Naive thymus-derived CD4-positive, alpha-beta T cell (primary cell): Measurements from ENCODE around the gene FAM136A. TPM values are rescaled to one million over a fixed set of nuclear protein-coding genes. Genes with fewer than 3 reads are reported as not detected.
A peak's percentile ranks its signal among the peaks of the same experiment; 100 is the strongest.

Experiments used
- ATAC-seq: fragments of 150-1000 bp; cut with Tn5 transposase; 2 replicates; pipeline ENCODE4 v1.10.0; 2021; ENCODE audit warnings: mild to moderate bottlenecking, moderate library complexity
- CTCF ChIA-PET: fragments of 350-600 bp; sonication (Branson Sonifier 250); formaldehyde crosslinking; loops from one replicate; lab custom pipeline; 2021; ENCODE audit warnings: antibody characterized with exemption; lab: Charles Lee
- POLR2A ChIA-PET: fragments of 350-600 bp; sonication (Branson Sonifier 250); formaldehyde crosslinking; loops from one replicate; lab custom pipeline; 2021; ENCODE audit warnings: antibody characterized with exemption, inconsistent platforms; lab: Charles Lee
- DNase-seq, 9 donors: peaks; one replicate each; pipeline versions ENCODE4 v3.0.0 to v3.0.0-alpha.2; 2020 to 2022; ENCODE audit warnings: mixed read lengths in 1 of 9
- H3K27ac ChIP-seq: one replicate; pipeline ENCODE4 v1.7.0; 2013; ENCODE audit warnings: mild to moderate bottlenecking, low read depth, low read length, moderate library complexity
- H3K27me3 ChIP-seq, 2 donors: one replicate each; pipeline ENCODE4 v1.7.0; 2013; ENCODE audit warnings: low read length in 2 of 2, mild to moderate bottlenecking in 2 of 2, moderate library complexity in 2 of 2; ENCODE audit not compliant: control insufficient read depth in 2 of 2, insufficient read depth in 2 of 2
- H3K36me3 ChIP-seq, 3 experiments: 1 replicate in 2 of 3; 2 replicates in 1 of 3; pipeline ENCODE4 v1.7.0; 2013; ENCODE audit warnings: low read length in 3 of 3, mild to moderate bottlenecking in 3 of 3, moderate library complexity in 1 of 3; ENCODE audit not compliant: insufficient read depth in 3 of 3, control insufficient read depth in 2 of 3
- H3K4me1 ChIP-seq, 2 donors: one replicate each; pipeline ENCODE4 v1.7.0; 2013; ENCODE audit warnings: low read length in 2 of 2, mild to moderate bottlenecking in 2 of 2, moderate library complexity in 1 of 2; ENCODE audit not compliant: control insufficient read depth in 2 of 2, insufficient read depth in 2 of 2
- H3K4me3 ChIP-seq: 2 replicates; pipeline ENCODE4 v1.7.0; 2013; ENCODE audit warnings: mild to moderate bottlenecking, low read length
- H3K9me3 ChIP-seq, 3 experiments: 1 replicate in 2 of 3; 2 replicates in 1 of 3; pipeline ENCODE4 v1.7.0; 2013; ENCODE audit warnings: low read length in 3 of 3; ENCODE audit not compliant: control insufficient read depth in 2 of 3
- H3K27ac Mint-ChIP-seq, 9 donors: one replicate each; pipeline ENCODE4 v1.8.0; 2020 to 2022; ENCODE audit warnings: mixed read lengths in 9 of 9, mild to moderate bottlenecking in 8 of 9, moderate library complexity in 5 of 9, inconsistent platforms in 2 of 9
- H3K27me3 Mint-ChIP-seq, 5 donors: one replicate each; pipeline ENCODE4 v1.8.0; 2021 to 2022; ENCODE audit warnings: mixed read lengths in 5 of 5, mild to moderate bottlenecking in 1 of 5
- H3K36me3 Mint-ChIP-seq, 5 donors: one replicate each; pipeline ENCODE4 v1.8.0; 2020 to 2022; ENCODE audit warnings: mixed read lengths in 5 of 5, mild to moderate bottlenecking in 3 of 5, inconsistent platforms in 1 of 5
- H3K4me1 Mint-ChIP-seq, 7 donors: one replicate each; pipeline ENCODE4 v1.8.0; 2020 to 2022; ENCODE audit warnings: mixed read lengths in 7 of 7, mild to moderate bottlenecking in 3 of 7, inconsistent platforms in 1 of 7
- H3K4me3 Mint-ChIP-seq, 10 donors: one replicate each; pipeline ENCODE4 v1.8.0; 2020 to 2022; ENCODE audit warnings: mild to moderate bottlenecking in 10 of 10, mixed read lengths in 10 of 10, moderate library complexity in 6 of 10, inconsistent platforms in 2 of 10
- H3K9me3 Mint-ChIP-seq, 11 donors: one replicate each; pipeline ENCODE4 v1.8.0; 2020 to 2022; ENCODE audit warnings: mixed read lengths in 11 of 11, mild to moderate bottlenecking in 4 of 11, inconsistent platforms in 1 of 11, moderate library complexity in 1 of 11
- intact Hi-C, 2 donors: fragments of 100-400 bp; cut with micrococcal nuclease; formaldehyde crosslinking; loops; one replicate each; pipeline ENCODE4 v1.15.1; 2023
- polyA plus RNA-seq, 2 donors: library from polyadenylated mRNA; unstranded; fragments of 300-500 nt; fragmentation: Illumina TruSeq; gene quantifications; one replicate each; pipeline ENCODE4 v1.2.3, GENCODE V29; 2021
- total RNA-seq, 6 experiments: library from RNA in 5 of 6; stranded (reverse) in 5 of 6; gene quantifications; 1 replicate in 5 of 6; 2 replicates in 1 of 6; pipeline ENCODE4 v1.2.3 and lab custom pipeline; 2021 to 2026

The FAM136A gene
- total and polyA plus RNA-seq, 7 experiments from 2014 or later = 16.2 to 40.9 (median 30.6) TPM

DNA sequence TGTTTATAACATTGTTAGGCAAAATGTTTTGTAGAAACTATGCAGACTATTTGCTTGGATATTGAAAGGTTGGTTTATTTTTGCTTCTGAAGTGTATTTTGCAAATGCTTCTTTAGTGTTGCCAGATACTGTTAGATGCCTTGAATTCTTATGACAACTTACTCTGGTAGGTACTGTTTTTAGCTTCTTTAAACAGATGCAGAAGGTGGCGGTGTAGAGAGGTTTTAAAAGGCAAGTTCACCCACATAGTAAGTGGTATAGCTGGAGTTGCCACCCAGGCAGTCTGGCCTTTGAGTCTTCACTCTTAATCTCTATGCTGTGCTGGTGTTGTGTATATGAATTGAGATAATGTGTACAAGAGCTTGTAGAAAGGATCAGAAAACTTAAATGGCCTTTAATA is 40.4 kb downstream of the FAM136A start:
- Mint-ChIP-seq H3K4me1 (peaks cover 28 to 66% (median 57%) of the 10 kb centered on the region in 7 donors), H3K4me3 (peak overlapping the region in 3 of 10 donors; percentile 4 to 56 (median 6)), H3K27ac (peak overlapping the region in 4 of 9 donors; percentile 5 to 62 (median 41)), H3K27me3 (no peaks in the 10 kb centered on the region), H3K36me3 (peaks cover 13 to 34% (median 25%) of the 10 kb centered on the region in 5 donors), H3K9me3 (peaks cover 0 to 1% (median 0%) of the 10 kb centered on the region in 11 donors)
- ATAC-seq = no peak
- peaks cover 0 to 36% (median 6%) of the 10 kb centered on the region in 3 experiments for H3K36me3 ChIP-seq
- ChIA-PET POLR2A (interaction anchor here (0.5 to 5.7 kb wide), 3 partner anchors 32 to 516 kb away, joined by 3 to 42 read pairs (median 3); partner anchors contain the start of gene SNRPG), CTCF (no interaction called here)
- H3K4me1 ChIP-seq = peaks cover 7 to 21% of the 10 kb centered on the region in 2 donors
- intact Hi-C loops = no loop called here
- H3K9me3 ChIP-seq = no peaks in the 10 kb centered on the region
- DNase-seq = no peak
- H3K4me3 ChIP-seq = no peak overlapping the region
- no peak overlapping the region for H3K27ac ChIP-seq
- no peaks in the 10 kb centered on the region for H3K27me3 ChIP-seq

DNA sequence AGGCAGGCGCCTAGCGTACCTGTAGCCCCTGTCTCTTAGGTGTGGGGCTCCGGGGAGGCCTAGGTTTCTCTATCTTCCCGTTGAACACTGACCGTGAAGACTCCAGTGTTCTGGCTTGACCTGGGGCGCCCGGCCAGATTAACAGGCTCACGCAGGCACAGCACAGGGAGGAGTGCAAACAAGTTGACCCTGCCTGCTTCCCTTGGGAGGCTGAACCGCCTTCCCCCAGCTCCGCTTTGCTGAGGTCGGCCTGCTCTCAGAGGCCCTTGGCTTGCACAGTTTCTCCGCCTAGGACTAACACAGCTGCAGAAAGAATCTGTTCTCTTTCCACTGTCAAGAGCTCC is 43.4 kb downstream of the FAM136A start:
- ChIA-PET POLR2A (interaction anchor here (0.5 to 5.7 kb wide), 18 partner anchors 10 to 614 kb away, joined by 3 to 42 read pairs (median 4); partner anchors contain the start of genes C2orf42, MXD1, SNRPG and TIA1), CTCF (interaction anchor here (1.4 to 1.8 kb wide), 3 partner anchors 15 to 347 kb away, joined by 3 to 8 read pairs (median 8); partner anchors contain the start of gene FAM136A)
- H3K27me3 Mint-ChIP-seq = no peaks in the 10 kb centered on the region
- peak overlapping the region; percentile 88 to 96 (median 92) for H3K4me3 Mint-ChIP-seq
- intact Hi-C loops = loop anchor here (1.0 to 2.0 kb wide), 5 partner anchors 10 to 68 kb away; partner anchors contain the start of genes SNRPG (in 2 of the 2), TIA1 (in 2 of the 2) and C2orf42 (in 1 of the 2)
- peak overlapping the region; percentile 56 for H3K4me3 ChIP-seq
- peaks cover 0 to 18% (median 0%) of the 10 kb centered on the region in 3 experiments for H3K36me3 ChIP-seq
- H3K27ac Mint-ChIP-seq = peak overlapping the region; percentile 58 to 93 (median 86)
- no peak for ATAC-seq
- H3K9me3 ChIP-seq = no peaks in the 10 kb centered on the region
- H3K27ac ChIP-seq = peak overlapping the region; percentile 71
- no peaks in the 10 kb centered on the region for H3K27me3 ChIP-seq
- no peaks in the 10 kb centered on the region for H3K9me3 Mint-ChIP-seq
- peak in 2 of 9 donors; percentile 7 to 16 for DNase-seq
- peaks cover 19 to 50% (median 46%) of the 10 kb centered on the region in 7 donors for H3K4me1 Mint-ChIP-seq
- H3K36me3 Mint-ChIP-seq = peaks cover 3 to 21% (median 10%) of the 10 kb centered on the region in 5 donors
- H3K4me1 ChIP-seq = peaks cover 7 to 21% of the 10 kb centered on the region in 2 donors

DNA sequence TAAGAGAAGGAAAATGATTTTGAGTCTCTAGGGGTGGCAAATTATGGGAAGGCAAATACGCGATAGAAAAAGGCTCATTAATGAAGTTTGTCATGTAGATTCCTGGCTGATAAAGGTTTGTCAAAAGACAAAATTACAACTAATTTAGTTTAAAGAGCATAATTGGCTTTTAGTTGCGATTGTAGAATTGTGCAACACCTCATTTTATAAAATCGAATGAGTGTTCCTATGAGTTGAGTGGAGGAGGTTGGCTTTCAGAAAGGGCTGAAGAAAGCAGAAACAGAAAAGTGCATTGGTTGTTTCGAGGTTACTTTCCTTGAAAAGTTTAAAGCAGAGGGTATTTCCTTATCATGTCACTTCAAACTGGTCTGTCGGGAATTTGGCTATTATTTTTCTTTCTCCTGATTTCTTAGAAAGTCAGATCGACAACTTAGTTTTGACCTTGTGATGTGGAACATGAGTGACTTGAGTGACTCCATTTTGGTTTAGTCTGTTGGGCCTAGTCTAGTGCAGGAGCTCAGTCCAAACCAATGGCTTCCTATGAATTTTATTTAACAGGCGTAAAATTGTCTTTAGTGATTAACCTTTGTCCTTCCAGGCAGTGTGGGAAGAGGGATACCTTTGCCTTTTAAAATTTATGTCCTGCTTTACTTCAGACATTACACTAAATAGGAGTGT is 46.1 kb downstream of the FAM136A start:
- intact Hi-C loops = no loop called here
- ATAC-seq = no peak
- ChIA-PET CTCF (no interaction called here), POLR2A (interaction anchor here (0.7 kb wide), 1 partner anchor 36 kb away, joined by 5 read pairs; no protein-coding TSS in a partner anchor)
- H3K4me1 Mint-ChIP-seq = peaks cover 7 to 30% (median 26%) of the 10 kb centered on the region in 7 donors
- H3K36me3 Mint-ChIP-seq = peaks cover 0 to 6% (median 0%) of the 10 kb centered on the region in 5 donors
- Histone ChIP-seq H3K9me3 (no peaks in the 10 kb centered on the region), H3K27ac (no peak overlapping the region), H3K4me3 (no peak overlapping the region), H3K27me3 (no peaks in the 10 kb centered on the region), H3K36me3 (peaks cover 0 to 6% (median 0%) of the 10 kb centered on the region in 3 experiments), H3K4me1 (peaks cover 7 to 16% of the 10 kb centered on the region in 2 donors)
- no peaks in the 10 kb centered on the region for H3K27me3 Mint-ChIP-seq
- H3K9me3 Mint-ChIP-seq = no peaks in the 10 kb centered on the region
- peak overlapping the region in 6 of 10 donors; percentile 1 to 60 (median 32) for H3K4me3 Mint-ChIP-seq
- H3K27ac Mint-ChIP-seq = peak overlapping the region in 1 of 9 donors; percentile 44
- no peak for DNase-seq

DNA sequence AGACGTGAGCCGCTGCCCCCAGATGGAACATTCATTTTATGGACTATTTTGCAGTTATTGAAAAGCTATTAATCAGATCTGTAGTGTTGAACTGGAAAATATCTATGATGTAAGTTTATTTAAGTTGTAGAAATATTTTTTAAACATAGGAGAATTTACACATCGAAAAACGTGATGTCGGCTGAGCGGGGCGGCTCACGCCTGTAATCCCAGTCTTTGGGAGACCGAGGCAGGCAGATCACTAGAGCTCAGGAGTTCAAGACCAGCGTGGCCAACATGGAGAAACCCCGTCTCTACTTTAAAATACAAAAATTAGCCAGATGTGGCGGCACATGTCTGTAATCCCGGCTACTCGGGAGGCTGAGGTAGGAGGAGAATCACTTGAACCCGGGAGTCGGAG is 51.4 kb downstream of the FAM136A start:
- H3K9me3 Mint-ChIP-seq = peaks cover 0 to 7% (median 0%) of the 10 kb centered on the region in 11 donors
- intact Hi-C loops = no loop called here
- POLR2A ChIA-PET = interaction anchor here (2.7 kb wide), 1 partner anchor 43 kb away, joined by 17 read pairs; the partner anchor contains the start of gene SNRPG
- no peak overlapping the region for H3K27ac ChIP-seq
- H3K36me3 Mint-ChIP-seq = peaks cover 0 to 6% (median 0%) of the 10 kb centered on the region in 5 donors
- peaks cover 8 to 27% (median 19%) of the 10 kb centered on the region in 7 donors for H3K4me1 Mint-ChIP-seq
- peak overlapping the region in 1 of 10 donors; percentile 16 for H3K4me3 Mint-ChIP-seq
- H3K9me3 ChIP-seq = no peaks in the 10 kb centered on the region
- peak overlapping the region in 4 of 9 donors; percentile 8 to 98 (median 50) for H3K27ac Mint-ChIP-seq
- DNase-seq (no peak), ATAC-seq (no peak)
- H3K4me3 ChIP-seq = no peak overlapping the region
- H3K27me3 ChIP-seq = no peaks in the 10 kb centered on the region
- peaks cover 2 to 13% of the 10 kb centered on the region in 2 donors for H3K4me1 ChIP-seq
- peaks cover 0 to 5% (median 0%) of the 10 kb centered on the region in 3 experiments for H3K36me3 ChIP-seq
- CTCF ChIA-PET = no interaction called here
- H3K27me3 Mint-ChIP-seq = peaks cover 0 to 4% (median 0%) of the 10 kb centered on the region in 5 donors

DNA sequence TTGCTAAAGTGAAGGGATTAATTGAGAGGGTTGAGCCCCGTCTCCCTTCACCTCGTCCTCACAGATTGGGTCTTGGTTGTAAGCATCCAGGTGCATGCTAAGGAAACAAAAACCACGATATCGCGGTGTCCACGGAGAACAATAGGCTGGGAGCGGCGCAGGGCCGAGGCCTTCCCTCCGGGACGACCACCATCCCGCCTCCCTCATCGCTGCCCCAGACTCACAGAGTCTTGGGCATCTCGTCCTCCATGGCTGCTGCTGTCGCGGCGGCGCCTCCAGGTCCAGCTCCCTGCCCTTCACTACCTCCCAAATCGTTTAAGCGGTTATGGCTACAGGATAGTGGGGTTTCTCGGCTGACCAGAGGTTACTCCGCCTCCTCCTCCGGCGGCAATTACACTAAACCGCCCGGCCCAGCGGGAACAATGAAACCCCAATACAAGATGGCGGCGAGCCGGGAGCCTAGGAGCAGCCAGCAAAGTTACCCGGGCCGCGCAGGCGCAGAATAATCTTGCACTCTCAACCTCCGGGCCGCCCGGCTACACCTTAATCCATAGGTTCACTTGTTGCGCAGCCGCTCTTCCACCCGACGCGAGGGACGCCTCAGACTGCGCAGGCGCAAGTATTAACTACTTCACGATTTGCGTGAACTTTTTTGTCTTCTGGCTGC is 53.6 kb downstream of the FAM136A start, which contains the start of gene TIA1:
Gene TIA1, minus strand, starts transcription at position 448 of the 667 bp plus-strand sequence. Its CDS starts 198 bp downstream, at position 250.
- Histone ChIP-seq H3K36me3 (peaks cover 0 to 5% (median 0%) of the 10 kb centered on the region in 3 experiments), H3K27me3 (no peaks in the 10 kb centered on the region), H3K27ac (peak within 1 kb of the TSS; percentile 95), H3K4me1 (peaks cover 13 to 24% of the 10 kb centered on the region in 2 donors), H3K4me3 (peak within 1 kb of the TSS; percentile 87), H3K9me3 (no peaks in the 10 kb centered on the region)
- H3K9me3 Mint-ChIP-seq = peaks cover 0 to 7% (median 0%) of the 10 kb centered on the region in 11 donors
- intact Hi-C loops = loop anchor here (1.0 to 10.0 kb wide), 15 partner anchors 10 to 979 kb away; partner anchors contain the start of genes FAM136A (in 2 of the 2), NFU1 (in 2 of the 2), PCYOX1 (in 2 of the 2) and SNRPG (in 2 of the 2)
- DNase-seq (peak; percentile 94 to 99 (median 98)), ATAC-seq (peak; percentile 98)
- peak within 1 kb of the TSS; percentile 83 to 99 (median 95) for H3K4me3 Mint-ChIP-seq
- H3K4me1 Mint-ChIP-seq = peaks cover 23 to 48% (median 40%) of the 10 kb centered on the region in 7 donors
- H3K27ac Mint-ChIP-seq = peak within 1 kb of the TSS; percentile 91 to 100 (median 97)
- H3K36me3 Mint-ChIP-seq = peaks cover 0 to 8% (median 0%) of the 10 kb centered on the region in 5 donors
- H3K27me3 Mint-ChIP-seq = peaks cover 0 to 4% (median 0%) of the 10 kb centered on the region in 5 donors
- CTCF ChIA-PET = interaction anchor here (1.3 kb wide), 1 partner anchor 11 kb away, joined by 4 read pairs; no protein-coding TSS in a partner anchor
- POLR2A ChIA-PET = interaction anchor here (0.6 to 2.7 kb wide), 8 partner anchors 10 to 620 kb away, joined by 3 to 20 read pairs (median 4); partner anchors contain the start of genes C2orf42, PCYOX1 and SNRPG
